GM21423 (cell line): ENCODE measurements around the gene SYCN.
"Not testable (repeated sequence)": the region's sequence is repeated elsewhere in the genome, so short reads cannot be mapped to it uniquely, and the experiment has no call there.

ENCODE experiments used
- ATAC-seq: cut with Tn5 transposase; IDR thresholded peaks from one replicate; pipeline ENCODE4 v1.9.1; 2021; ENCODE audit warnings: mild to moderate bottlenecking, moderate library complexity; ENCODE audit not compliant: unreplicated experiment

Gene SYCN

GRCh38 chr19:39203372-39204341 lies at the start of gene SYCN:
Gene SYCN, minus strand, starts transcription at chr19:39204263. Its CDS starts 9 bp downstream, at chr19:39204254.
- no peak for ATAC-seq

GRCh38 chr19:39253374-39254149 lies 49.5 kb upstream of the SYCN start:
- ATAC-seq: no peak

GRCh38 chr19:39252458-39252857 lies 48.4 kb upstream of the SYCN start:
- no peak for ATAC-seq

- ATAC-seq: no peak
Measured at GRCh38 chr19:39251846-39252245, 47.8 kb upstream of the SYCN start.

- no peak for ATAC-seq
Measured at GRCh38 chr19:39251081-39251480, 47.0 kb upstream of the SYCN start.

GRCh38 chr19:39248806-39249205 lies 44.7 kb upstream of the SYCN start, which contains the start of gene IFNL4:
Gene IFNL4, minus strand, starts transcription at chr19:39248856.
- ATAC-seq: no peak

GRCh38 chr19:39247701-39248664 lies 43.9 kb upstream of the SYCN start:
- ATAC-seq: no peak

GRCh38 chr19:39246951-39247669 lies 43.0 kb upstream of the SYCN start:
- ATAC-seq: no peak

- ATAC-seq: not testable (repeated sequence)
Measured at GRCh38 chr19:39245166-39245565, 41.1 kb upstream of the SYCN start.

GRCh38 chr19:39244410-39245100 lies 40.5 kb upstream of the SYCN start, which contains the start of gene IFNL3:
Gene IFNL3, minus strand, starts transcription at chr19:39245006. Its CDS starts 39 bp downstream, at chr19:39244967.
- not testable (repeated sequence) for ATAC-seq

- not testable (repeated sequence) for ATAC-seq
Measured at GRCh38 chr19:39243741-39244140, 39.7 kb upstream of the SYCN start.

- ATAC-seq: no peak
Measured at GRCh38 chr19:39240421-39240820, 36.4 kb upstream of the SYCN start.

- no peak for ATAC-seq
Measured at GRCh38 chr19:39238944-39239343, 34.9 kb upstream of the SYCN start.

- ATAC-seq: no peak
Measured at GRCh38 chr19:39238209-39238608, 34.1 kb upstream of the SYCN start.

GRCh38 chr19:39237200-39238184 lies 33.4 kb upstream of the SYCN start:
- peak; percentile 73 for ATAC-seq

- no peak for ATAC-seq
Measured at GRCh38 chr19:39236527-39236926, 32.5 kb upstream of the SYCN start.

GRCh38 chr19:39232708-39233107 lies 28.6 kb upstream of the SYCN start:
- ATAC-seq: no peak
